22Rv1 (cell line): ENCODE measurements around the gene BARX1.

ENCODE experiments used
- ZFX ChIP-seq: fragments of 450-650 bp; IDR thresholded peaks from 2 replicates; pipeline ENCODE4 v1.6.1; 2017; ENCODE audit warnings: antibody characterized with exemption, borderline replicate concordance
- TF ChIP-seq, protein P1 (sequence below): fragments of 450-650 bp; IDR thresholded peaks from 2 replicates; pipeline ENCODE4 v1.5.1; 2017; ENCODE audit warnings: mild to moderate bottlenecking

DNA sequence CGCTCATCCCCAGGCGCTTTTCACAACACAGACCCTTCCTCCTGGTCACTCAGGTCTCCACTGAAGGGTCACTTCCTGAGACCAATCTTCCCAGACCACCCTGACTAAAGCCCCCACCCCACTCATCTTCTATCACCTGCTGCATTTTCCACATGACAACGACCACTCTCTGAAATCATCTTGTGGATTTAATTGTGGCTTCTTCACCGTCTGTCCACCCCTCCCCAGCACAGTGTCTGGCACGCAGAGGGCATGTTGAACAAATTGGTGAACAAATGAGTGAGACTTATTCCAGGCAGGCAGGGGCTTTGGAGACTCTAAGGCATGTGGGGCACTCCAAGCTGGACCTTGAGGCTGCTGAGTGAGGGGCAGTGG is 8.8 kb downstream of the BARX1 start:
- TF ChIP-seq, protein P1, sequence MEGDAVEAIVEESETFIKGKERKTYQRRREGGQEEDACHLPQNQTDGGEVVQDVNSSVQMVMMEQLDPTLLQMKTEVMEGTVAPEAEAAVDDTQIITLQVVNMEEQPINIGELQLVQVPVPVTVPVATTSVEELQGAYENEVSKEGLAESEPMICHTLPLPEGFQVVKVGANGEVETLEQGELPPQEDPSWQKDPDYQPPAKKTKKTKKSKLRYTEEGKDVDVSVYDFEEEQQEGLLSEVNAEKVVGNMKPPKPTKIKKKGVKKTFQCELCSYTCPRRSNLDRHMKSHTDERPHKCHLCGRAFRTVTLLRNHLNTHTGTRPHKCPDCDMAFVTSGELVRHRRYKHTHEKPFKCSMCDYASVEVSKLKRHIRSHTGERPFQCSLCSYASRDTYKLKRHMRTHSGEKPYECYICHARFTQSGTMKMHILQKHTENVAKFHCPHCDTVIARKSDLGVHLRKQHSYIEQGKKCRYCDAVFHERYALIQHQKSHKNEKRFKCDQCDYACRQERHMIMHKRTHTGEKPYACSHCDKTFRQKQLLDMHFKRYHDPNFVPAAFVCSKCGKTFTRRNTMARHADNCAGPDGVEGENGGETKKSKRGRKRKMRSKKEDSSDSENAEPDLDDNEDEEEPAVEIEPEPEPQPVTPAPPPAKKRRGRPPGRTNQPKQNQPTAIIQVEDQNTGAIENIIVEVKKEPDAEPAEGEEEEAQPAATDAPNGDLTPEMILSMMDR = no peak
- TF ChIP-seq ZFX = no peak
